Urothelium cell line (cell line): ENCODE results near the gene SCYL1.

Experiments
- DNase-seq: peaks from one replicate; pipeline ENCODE4 v3.0.0; 2011; ENCODE audit warnings: low spot score, mixed read lengths
- FAIRE-seq: peaks from 2 replicates; lab custom pipeline; 2011; peaks lifted over from hg19 to GRCh38; lab: Jason Lieb, UNC

The SCYL1 gene

DNA sequence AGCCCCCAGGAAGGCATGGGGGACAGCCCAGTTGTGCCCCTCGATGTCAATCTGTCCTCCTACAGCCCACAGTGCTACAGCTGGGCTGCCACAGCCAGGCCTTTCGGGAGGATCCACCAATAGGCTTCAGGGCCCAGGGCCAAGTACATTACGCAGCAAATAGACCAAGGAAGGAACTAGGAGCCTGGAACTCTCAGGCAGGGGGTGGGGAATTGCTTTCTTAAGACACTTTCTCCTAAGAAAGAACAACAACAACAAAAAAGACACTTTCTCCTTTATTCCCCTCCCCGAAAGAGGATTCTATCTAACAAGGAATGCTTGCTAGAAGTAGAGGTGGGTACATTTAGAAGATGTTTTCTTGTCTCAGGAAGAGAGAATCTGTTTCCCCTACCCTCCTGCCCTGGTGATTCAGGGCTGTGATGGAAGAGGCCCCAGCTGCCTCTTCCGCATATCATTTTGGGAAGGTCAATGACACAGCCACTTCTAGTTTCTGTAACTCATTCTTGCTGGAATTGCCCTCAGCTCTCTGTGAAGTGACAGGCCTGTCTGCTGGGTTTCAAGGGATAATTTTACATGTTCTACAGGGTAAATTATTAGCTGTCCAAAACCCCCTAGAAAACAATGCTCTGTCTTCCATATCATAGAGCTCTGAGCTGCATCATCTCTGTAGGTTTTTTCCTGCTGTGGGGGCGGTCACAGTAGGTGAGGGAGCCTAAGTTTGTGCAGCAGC, 32.1 kb upstream of the SCYL1 start:
- DNase-seq (no peak), FAIRE-seq (no peak)

DNA sequence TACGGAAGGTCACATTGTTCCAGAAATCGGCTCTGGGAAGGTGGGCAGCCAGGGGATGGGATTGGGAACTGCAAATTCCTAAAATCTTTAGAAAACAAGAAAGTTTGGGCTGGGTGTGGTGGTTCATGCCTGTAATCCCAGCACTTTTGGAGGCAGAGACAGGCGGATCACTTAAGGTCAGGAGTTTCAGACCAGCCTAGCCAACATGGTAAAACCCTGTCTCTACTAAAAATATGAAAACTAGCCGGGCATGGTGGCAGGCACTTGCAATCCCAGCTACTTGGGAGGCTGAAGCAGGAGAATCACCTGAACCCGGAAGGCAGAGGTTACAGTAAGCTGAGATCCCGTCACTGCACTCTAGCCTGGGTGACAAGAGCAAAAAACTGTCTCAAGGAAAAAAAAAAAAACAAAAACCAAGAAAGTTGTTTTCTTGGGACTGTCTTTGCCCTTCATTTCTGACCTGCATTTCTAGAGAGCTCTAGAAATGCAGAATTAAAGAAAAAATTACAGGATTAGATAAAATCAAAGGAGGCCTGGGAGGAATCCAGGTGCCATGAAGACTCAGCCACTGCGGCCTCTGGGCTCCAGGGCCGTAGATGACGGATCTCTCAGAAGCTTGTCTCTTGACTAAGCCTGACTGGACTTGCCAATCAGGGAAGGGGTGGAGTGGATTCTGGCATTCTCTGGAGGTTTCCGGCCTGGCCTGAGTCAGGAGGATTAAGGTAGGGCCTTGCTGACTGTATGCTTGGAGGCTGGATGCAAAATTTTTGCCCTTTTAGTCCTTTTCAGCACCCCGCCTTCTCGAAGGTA, 31.3 kb upstream of the SCYL1 start:
- DNase-seq, result peak; percentile 74
- FAIRE-seq, result no peak

DNA sequence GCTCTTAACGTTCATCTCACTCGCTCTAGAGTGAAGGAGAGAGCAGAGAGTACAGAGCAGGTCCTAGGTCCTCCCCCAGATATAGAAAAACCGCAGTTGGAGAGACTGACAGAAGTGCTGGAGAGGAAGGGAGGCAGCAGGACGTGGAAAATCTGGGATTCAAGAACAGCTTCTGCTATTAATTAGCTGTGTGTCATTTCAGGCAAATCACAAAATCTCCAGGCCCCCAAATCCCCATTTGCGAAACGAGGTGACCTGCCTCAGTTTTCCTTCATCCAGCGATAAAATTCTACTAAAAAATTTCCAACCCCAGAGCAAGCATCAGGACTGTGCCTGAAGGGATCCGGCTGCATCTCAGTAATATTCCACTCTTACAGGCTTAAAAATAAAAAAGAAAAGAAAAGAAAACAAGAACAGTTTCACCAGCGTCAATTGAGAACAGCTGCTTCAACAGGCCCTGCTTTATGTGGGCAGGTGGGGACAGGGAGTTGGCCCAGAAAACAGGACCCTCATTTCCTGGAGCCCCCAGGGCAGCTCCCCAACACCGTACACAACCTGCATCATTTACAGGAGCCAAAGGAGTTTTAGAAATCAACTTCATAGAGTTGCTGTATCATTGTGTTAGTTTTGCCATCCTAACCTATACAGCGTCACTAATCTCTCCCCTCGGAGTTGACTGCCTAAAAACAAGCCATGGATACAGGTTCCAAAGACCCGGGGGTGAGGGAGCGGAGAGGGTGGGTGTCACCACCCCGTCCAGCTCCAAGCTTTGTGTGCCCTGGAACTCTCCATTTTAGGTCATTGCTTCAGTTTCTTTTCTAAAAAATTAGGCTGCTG, 28.4 kb upstream of the SCYL1 start:
- DNase-seq, result no peak
- no peak for FAIRE-seq

DNA sequence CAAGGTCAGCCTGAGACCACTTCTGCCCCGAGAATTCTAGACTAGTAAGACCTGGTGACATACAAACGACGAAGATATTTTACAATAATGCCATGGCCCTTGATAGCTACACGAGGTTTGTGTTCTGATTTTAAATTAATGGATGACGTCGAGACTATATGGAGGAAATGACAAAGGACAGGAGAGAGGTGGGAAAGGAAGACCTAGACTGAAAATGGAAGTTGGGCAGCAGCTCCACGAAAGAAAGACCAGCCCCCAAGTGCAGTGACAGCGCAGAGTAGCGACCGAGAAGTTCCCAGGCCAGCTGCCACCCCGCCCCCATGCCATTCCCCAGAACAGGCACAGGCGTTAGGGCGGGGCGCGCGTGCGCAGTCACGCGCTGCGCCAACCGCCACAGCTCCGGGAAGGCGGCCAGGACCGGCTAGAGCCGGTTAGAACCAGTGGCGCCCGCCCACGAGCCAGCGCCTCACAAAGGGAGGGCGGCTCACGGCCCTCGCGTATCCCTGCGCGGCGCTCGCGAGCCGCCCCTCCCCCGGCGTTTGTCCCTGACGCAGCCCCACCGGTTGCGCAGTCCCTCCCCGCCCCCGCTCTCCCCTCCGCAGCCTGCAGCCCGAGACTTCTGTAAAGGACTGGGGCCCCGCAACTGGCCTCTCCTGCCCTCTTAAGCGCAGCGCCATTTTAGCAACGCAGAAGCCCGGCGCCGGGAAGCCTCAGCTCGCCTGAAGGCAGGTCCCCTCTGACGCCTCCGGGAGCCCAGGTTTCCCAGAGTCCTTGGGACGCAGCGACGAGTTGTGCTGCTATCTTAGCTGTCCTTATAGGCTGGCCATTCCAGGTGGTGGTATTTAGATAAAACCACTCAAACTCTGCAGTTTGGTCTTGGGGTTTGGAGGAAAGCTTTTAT, 27.5 kb upstream of the SCYL1 start:
- FAIRE-seq, result no peak
- DNase-seq, result peak; percentile 91

DNA sequence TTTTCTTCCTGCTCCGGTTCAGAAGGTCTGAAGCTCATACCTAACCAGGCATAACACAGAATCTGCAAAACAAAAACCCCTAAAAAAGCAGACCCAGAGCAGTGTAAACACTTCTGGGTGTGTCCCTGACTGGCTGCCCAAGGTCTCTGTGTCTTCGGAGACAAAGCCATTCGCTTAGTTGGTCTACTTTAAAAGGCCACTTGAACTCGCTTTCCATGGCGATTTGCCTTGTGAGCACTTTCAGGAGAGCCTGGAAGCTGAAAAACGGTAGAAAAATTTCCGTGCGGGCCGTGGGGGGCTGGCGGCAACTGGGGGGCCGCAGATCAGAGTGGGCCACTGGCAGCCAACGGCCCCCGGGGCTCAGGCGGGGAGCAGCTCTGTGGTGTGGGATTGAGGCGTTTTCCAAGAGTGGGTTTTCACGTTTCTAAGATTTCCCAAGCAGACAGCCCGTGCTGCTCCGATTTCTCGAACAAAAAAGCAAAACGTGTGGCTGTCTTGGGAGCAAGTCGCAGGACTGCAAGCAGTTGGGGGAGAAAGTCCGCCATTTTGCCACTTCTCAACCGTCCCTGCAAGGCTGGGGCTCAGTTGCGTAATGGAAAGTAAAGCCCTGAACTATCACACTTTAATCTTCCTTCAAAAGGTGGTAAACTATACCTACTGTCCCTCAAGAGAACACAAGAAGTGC, 26.7 kb upstream of the SCYL1 start:
- no peak for FAIRE-seq
- DNase-seq, result no peak

DNA sequence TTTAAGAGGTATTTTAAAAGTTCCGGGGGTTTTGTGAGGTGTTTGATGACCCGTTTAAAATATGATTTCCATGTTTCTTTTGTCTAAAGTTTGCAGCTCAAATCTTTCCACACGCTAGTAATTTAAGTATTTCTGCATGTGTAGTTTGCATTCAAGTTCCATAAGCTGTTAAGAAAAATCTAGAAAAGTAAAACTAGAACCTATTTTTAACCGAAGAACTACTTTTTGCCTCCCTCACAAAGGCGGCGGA, 26.2 kb upstream of the SCYL1 start:
- FAIRE-seq, result no peak
- DNase-seq, result no peak

DNA sequence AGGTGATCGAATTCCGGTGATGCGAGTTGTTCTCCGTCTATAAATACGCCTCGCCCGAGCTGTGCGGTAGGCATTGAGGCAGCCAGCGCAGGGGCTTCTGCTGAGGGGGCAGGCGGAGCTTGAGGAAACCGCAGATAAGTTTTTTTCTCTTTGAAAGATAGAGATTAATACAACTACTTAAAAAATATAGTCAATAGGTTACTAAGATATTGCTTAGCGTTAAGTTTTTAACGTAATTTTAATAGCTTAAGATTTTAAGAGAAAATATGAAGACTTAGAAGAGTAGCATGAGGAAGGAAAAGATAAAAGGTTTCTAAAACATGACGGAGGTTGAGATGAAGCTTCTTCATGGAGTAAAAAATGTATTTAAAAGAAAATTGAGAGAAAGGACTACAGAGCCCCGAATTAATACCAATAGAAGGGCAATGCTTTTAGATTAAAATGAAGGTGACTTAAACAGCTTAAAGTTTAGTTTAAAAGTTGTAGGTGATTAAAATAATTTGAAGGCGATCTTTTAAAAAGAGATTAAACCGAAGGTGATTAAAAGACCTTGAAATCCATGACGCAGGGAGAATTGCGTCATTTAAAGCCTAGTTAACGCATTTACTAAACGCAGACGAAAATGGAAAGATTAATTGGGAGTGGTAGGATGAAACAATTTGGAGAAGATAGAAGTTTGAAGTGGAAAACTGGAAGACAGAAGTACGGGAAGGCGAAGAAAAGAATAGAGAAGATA, 25.7 kb upstream of the SCYL1 start, which contains the start of gene MALAT1:
MALAT1 (plus strand) TSS at position 69 of the 736 bp plus-strand sequence.
- FAIRE-seq, result no peak
- peak; percentile 68 for DNase-seq

DNA sequence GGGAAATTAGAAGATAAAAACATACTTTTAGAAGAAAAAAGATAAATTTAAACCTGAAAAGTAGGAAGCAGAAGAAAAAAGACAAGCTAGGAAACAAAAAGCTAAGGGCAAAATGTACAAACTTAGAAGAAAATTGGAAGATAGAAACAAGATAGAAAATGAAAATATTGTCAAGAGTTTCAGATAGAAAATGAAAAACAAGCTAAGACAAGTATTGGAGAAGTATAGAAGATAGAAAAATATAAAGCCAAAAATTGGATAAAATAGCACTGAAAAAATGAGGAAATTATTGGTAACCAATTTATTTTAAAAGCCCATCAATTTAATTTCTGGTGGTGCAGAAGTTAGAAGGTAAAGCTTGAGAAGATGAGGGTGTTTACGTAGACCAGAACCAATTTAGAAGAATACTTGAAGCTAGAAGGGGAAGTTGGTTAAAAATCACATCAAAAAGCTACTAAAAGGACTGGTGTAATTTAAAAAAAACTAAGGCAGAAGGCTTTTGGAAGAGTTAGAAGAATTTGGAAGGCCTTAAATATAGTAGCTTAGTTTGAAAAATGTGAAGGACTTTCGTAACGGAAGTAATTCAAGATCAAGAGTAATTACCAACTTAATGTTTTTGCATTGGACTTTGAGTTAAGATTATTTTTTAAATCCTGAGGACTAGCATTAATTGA, 25.0 kb upstream of the SCYL1 start:
- FAIRE-seq, result no peak
- no peak for DNase-seq

DNA sequence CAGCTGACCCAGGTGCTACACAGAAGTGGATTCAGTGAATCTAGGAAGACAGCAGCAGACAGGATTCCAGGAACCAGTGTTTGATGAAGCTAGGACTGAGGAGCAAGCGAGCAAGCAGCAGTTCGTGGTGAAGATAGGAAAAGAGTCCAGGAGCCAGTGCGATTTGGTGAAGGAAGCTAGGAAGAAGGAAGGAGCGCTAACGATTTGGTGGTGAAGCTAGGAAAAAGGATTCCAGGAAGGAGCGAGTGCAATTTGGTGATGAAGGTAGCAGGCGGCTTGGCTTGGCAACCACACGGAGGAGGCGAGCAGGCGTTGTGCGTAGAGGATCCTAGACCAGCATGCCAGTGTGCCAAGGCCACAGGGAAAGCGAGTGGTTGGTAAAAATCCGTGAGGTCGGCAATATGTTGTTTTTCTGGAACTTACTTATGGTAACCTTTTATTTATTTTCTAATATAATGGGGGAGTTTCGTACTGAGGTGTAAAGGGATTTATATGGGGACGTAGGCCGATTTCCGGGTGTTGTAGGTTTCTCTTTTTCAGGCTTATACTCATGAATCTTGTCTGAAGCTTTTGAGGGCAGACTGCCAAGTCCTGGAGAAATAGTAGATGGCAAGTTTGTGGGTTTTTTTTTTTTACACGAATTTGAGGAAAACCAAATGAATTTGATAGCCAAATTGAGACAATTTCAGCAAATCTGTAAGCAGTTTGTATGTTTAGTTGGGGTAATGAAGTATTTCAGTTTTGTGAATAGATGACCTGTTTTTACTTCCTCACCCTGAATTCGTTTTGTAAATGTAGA, 24.3 kb upstream of the SCYL1 start:
- DNase-seq (no peak), FAIRE-seq (no peak)

DNA sequence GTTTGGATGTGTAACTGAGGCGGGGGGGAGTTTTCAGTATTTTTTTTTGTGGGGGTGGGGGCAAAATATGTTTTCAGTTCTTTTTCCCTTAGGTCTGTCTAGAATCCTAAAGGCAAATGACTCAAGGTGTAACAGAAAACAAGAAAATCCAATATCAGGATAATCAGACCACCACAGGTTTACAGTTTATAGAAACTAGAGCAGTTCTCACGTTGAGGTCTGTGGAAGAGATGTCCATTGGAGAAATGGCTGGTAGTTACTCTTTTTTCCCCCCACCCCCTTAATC, 23.8 kb upstream of the SCYL1 start:
- FAIRE-seq, result no peak
- DNase-seq, result no peak

DNA sequence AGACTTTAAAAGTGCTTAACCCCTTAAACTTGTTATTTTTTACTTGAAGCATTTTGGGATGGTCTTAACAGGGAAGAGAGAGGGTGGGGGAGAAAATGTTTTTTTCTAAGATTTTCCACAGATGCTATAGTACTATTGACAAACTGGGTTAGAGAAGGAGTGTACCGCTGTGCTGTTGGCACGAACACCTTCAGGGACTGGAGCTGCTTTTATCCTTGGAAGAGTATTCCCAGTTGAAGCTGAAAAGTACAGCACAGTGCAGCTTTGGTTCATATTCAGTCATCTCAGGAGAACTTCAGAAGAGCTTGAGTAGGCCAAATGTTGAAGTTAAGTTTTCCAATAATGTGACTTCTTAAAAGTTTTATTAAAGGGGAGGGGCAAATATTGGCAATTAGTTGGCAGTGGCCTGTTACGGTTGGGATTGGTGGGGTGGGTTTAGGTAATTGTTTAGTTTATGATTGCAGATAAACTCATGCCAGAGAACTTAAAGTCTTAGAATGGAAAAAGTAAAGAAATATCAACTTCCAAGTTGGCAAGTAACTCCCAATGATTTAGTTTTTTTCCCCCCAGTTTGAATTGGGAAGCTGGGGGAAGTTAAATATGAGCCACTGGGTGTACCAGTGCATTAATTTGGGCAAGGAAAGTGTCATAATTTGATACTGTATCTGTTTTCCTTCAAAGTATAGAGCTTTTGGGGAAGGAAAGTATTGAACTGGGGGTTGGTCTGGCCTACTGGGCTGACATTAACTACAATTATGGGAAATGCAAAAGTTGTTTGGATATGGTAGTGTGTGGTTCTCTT, 23.2 kb upstream of the SCYL1 start:
- FAIRE-seq, result no peak
- no peak for DNase-seq

DNA sequence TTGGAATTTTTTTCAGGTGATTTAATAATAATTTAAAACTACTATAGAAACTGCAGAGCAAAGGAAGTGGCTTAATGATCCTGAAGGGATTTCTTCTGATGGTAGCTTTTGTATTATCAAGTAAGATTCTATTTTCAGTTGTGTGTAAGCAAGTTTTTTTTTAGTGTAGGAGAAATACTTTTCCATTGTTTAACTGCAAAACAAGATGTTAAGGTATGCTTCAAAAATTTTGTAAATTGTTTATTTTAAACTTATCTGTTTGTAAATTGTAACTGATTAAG, 22.7 kb upstream of the SCYL1 start:
- no peak for FAIRE-seq
- no peak for DNase-seq

DNA sequence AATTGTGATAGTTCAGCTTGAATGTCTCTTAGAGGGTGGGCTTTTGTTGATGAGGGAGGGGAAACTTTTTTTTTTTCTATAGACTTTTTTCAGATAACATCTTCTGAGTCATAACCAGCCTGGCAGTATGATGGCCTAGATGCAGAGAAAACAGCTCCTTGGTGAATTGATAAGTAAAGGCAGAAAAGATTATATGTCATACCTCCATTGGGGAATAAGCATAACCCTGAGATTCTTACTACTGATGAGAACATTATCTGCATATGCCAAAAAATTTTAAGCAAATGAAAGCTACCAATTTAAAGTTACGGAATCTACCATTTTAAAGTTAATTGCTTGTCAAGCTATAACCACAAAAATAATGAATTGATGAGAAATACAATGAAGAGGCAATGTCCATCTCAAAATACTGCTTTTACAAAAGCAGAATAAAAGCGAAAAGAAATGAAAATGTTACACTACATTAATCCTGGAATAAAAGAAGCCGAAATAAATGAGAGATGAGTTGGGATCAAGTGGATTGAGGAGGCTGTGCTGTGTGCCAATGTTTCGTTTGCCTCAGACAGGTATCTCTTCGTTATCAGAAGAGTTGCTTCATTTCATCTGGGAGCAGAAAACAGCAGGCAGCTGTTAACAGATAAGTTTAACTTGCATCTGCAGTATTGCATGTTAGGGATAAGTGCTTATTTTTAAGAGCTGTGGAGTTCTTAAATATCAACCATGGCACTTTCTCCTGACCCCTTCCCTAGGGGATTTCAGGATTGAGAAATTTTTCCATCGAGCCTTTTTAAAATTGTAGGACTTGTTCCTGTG, 22.1 kb upstream of the SCYL1 start:
- DNase-seq, result no peak
- FAIRE-seq, result no peak

DNA sequence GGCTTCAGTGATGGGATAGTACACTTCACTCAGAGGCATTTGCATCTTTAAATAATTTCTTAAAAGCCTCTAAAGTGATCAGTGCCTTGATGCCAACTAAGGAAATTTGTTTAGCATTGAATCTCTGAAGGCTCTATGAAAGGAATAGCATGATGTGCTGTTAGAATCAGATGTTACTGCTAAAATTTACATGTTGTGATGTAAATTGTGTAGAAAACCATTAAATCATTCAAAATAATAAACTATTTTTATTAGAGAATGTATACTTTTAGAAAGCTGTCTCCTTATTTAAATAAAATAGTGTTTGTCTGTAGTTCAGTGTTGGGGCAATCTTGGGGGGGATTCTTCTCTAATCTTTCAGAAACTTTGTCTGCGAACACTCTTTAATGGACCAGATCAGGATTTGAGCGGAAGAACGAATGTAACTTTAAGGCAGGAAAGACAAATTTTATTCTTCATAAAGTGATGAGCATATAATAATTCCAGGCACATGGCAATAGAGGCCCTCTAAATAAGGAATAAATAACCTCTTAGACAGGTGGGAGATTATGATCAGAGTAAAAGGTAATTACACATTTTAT, 21.4 kb upstream of the SCYL1 start:
- DNase-seq (no peak), FAIRE-seq (no peak)

DNA sequence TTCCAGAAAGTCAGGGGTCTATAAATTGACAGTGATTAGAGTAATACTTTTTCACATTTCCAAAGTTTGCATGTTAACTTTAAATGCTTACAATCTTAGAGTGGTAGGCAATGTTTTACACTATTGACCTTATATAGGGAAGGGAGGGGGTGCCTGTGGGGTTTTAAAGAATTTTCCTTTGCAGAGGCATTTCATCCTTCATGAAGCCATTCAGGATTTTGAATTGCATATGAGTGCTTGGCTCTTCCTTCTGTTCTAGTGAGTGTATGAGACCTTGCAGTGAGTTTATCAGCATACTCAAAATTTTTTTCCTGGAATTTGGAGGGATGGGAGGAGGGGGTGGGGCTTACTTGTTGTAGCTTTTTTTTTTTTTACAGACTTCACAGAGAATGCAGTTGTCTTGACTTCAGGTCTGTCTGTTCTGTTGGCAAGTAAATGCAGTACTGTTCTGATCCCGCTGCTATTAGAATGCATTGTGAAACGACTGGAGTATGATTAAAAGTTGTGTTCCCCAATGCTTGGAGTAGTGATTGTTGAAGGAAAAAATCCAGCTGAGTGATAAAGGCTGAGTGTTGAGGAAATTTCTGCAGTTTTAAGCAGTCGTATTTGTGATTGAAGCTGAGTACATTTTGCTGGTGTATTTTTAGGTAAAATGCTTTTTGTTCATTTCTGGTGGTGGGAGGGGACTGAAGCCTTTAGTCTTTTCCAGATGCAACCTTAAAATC, 20.8 kb upstream of the SCYL1 start:
- no peak for FAIRE-seq
- no peak for DNase-seq
